Stimulated activated CD4-positive, alpha-beta T cell treated with anti-CD3 and anti-CD28 coated beads, Interleukin-4, amount 100 ng/mL, for 1 hour (primary cell): ENCODE measurements around the gene SLC1A7.

ENCODE experiments used
- DNase-seq: peaks from one replicate; pipeline ENCODE4 v3.0.0-alpha.2; 2020

SLC1A7 gene

DNA sequence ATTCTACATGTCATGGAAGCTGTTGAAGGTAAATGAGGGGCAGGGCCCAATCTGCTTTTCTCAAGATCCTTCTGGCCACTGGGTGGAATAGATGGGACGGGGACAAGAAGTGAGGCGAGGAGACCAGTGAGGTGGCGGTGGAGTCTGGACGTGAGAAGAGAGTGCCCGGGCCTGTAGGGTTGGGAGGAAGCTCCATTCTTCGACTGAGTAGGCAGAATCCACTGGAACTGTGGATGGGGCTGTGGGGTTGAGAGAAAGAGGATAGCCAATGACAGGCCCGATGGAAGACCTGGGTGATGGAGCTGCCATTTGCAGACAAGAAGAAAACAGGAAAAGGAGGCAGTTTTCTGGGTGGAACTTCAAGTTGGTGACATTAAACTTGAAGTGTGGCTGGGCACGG lies 10.3 kb downstream of the SLC1A7 start:
- DNase-seq = no peak

DNA sequence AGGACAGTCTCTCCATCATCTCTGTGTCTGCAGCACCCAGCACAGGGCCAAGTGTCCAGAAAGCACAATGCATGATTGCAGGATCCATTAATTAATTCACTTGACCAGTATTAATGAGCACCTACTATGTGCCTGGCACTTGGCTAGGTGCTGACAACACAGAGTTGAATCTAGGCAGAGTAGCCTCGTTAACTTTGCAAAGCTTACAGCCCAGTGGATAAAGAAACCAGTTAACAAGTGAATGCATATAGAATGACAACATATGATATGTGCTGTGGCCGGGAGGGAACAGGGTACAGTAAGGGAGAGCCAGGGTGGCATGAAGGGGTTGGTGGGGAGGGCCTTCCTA lies 10.9 kb downstream of the SLC1A7 start:
- no peak for DNase-seq

DNA sequence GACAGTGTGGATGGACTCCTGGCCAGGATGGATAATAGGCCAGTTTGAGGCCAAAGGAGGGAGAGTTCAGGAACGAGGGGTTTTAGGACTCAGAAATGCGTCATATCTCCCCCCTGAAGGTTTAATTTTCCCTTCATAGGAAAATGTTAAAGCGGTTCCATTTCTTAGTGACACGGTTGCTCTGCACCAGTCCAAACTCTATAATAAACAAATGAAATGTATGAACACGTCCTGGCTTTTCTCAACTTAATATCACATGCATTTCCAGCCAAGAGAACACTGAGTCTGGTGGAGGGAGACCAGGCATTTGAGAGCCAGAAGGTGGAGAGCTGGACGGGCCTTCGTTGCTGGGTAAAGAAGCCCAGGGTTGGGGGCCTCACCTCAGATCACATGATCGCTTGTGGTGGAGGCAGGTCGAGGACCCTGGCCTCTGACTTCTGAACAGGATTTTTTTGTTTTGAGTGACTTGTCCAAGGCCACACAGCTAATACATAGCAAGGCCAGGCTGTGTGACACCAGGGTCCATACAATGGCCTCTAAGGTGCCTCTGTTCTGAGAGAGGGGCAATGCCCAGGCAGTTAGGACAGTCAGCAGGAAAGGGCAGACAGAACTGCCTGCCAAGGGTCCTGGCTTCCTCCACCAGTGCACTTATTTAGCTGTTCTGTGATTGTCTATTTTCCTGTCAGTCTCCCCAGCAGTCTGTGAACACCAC lies 11.4 kb downstream of the SLC1A7 start:
- no peak for DNase-seq

DNA sequence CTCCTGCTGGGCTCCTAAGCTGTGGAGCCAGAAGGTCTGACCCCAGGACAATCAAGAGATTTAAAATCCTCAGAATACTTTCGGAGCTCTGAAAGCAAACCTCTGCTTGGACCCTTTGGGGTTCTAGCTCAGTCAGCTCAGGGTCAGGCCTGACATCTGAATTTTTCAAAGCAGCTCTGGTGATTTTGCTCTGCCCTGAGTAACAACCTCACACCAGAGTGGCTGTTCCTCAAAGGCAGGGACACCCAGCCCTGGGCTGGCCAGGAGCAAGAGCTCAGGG lies 11.9 kb downstream of the SLC1A7 start:
- no peak for DNase-seq

DNA sequence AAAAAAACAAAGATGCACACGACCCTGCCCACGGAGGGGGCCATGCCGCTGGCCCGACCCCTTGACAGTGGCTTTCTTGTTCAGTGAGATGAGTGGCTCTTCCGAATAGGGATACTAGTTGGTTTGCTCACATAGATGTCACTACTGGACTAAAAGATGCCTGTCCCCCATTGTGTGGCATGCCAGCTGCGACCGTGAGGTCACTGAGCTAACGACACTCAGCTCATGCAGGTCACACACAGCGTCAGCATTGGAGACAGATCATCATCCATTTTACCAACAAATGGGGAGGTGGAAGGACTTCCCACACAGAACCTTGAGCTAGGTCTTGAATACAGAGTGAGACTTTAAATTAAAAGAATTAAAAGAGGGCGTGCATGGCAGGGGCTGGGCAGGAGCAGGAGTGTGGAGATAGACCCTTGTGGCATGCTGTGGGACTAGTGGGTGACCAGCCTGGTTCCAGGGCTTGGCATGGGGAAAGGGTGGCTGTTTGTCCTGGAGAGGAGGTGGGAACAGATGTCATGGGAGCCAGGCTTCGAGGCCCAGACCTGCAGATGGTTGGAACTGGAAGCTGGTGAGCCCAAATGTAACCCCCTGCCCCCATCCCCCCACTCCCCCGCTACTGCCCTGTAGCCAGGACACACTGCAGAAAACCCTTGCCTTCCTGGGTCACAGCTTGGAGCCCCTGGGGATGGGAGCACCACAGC lies 12.4 kb downstream of the SLC1A7 start:
- no peak for DNase-seq

DNA sequence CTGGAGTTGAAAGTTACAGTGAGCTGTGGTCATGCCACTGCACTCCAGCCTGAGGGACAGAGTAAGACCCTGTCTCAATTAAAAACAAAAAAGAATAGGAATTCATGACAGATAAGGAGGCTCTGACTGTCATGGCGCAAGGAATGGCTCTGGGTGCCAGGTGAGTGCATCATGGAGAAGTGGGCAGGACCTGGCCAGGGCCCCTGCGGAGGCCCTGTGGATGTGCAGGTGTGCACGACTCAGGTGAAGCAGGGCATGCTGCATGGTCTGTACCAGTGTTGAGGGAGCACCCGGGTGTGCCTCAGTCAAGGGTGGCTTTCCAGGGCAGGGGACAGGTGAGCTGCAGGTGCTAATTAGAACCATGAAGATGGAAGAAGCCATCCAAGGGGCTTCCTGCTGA lies 14.0 kb downstream of the SLC1A7 start:
- DNase-seq = no peak

DNA sequence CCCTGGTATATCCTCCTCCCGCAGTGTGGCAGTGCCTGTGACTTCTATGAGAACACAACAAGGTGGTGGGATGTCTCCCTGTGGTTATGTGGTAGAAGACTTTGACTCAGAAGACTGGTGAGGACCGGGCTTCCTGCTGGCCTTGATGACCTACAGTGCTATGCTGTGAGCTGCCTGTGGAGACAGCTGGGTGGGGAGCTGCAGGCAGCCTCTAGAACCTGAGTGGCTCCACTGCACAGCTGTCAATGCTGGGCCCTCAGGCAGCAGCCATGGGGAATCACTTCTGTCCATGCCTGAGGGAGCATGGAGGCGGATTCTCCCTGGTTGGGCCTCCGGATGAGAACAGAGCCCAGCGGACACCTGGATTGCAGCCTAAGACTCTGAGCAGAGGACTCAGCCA lies 14.9 kb downstream of the SLC1A7 start:
- DNase-seq = no peak

DNA sequence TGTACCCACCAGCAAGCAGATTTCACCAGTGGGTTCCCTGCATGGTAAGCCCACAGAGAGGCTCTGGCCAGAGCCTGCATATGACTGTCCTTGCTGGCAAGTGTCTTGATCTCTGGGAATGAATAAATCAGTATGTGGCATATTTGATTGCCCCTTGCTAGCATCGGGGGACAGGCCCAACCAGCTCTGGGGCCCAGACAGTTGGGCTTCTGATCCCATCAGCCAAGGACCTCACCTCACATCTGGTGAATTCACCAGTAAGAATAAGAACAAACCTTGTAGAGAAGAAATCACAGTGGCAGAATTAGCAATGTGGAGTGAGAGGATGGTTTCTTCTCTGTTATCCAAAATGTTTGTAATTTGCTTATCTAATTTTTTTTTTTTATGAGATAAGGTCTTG lies 15.9 kb downstream of the SLC1A7 start:
- DNase-seq = no peak

DNA sequence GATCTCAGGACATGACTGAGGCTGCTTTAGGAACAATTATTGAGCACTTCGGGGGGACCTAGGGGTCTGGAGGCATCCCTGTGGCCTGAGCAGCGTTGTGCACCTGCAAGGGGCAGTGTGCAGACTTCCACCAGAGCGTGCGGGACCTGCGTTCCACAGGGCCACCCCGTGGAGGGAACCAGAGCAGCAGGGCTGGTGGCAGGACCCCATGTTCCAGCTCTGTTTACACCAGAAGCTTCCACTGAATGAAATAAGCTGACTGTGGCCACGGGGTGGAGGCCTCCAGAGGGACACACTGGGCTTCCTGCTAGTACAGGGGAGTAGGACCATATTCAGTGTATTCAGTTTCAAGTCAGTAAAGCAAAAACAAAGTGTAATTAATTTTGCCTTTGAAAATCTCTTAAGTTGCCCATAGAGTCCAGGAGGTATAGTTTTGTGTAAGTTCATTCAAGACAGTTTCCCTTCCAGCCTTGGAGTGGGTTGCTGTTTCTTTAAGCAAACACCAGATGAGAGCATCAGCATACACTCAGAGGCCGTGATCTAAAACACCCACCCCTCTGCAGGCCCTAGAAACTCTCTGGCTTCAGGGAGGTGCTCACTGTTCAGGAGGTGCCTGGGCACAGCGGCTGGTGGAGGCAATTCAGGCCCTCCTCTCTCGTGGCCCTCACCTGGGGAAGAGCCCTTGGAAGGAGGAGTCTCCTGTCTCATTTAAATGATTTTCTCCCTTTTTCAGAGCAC lies 16.6 kb downstream of the SLC1A7 start:
- no peak for DNase-seq

DNA sequence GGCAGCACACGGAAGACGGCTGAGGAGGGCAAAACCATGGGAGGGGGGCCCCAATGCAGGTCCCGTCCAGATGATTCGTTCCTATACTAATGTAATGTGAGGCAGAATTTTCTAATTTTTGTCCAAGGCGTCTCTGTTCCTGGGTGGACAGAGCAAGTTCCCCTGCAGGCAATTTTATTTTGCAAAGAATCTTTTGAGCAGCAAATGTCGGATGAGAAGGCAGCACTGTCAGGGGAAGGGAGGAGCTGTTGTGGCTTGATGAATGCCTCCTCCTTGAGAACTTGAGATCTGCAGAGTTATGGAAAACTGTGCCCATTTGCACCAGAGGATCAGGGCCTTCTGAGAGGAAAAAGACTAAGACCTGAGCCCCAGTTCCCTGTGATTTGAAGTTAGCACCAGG lies 17.3 kb downstream of the SLC1A7 start:
- no peak for DNase-seq

DNA sequence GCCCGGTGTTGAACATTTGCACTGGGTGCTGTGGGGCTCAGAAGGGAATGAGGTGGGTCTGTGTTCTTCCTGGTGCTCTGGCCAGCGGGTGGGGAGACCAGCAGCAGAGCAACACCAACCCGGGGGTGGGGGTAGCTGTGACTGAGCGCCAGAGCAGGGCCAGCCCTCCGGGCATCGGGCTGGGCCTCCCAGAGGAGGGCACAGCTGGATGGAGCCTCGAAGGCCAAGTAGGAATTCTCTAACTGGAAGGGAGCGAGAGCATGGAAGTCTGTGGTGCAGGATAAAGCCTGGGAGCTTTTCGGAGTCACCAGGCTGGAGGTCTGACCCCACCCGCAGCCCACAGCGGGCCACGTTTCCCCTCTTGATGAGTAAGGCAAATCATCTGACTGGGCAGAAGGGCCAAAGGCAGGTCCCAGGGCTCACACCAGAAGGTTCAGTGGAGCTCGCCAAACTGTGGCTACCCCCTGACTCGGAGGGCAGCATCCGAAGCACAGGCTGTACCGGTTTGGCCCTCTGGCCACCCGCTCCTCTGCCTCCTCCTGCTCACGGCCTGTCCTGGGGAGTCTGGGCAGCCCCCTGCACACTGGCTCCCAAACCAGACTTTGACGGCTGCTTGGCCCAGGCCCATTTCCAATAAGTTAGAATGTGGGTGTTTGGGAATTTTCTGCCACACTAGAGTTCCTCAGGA lies 18.8 kb downstream of the SLC1A7 start:
- DNase-seq = no peak

DNA sequence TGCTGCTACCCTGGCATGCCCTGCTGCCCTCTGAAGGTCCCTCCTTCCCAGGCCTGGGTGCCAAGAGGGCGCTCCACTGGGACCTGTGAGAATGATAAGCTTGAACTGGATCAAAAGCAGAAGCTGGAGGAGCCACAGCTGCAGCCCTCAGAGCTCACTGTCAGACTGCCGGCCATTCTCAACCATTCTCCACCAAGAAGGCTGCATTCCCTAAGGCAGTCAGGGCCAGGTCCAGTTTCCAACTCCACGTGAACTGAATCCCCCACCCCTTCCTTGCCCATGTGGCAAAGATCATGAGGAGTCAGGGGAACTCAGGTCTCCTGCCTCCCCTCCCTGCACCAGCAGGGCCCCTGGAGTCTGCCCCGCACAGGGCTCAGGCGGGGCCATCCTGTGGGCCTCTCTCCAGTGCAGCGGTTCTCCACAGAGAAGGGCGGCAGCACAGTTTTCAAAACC lies 19.5 kb downstream of the SLC1A7 start:
- DNase-seq = no peak

DNA sequence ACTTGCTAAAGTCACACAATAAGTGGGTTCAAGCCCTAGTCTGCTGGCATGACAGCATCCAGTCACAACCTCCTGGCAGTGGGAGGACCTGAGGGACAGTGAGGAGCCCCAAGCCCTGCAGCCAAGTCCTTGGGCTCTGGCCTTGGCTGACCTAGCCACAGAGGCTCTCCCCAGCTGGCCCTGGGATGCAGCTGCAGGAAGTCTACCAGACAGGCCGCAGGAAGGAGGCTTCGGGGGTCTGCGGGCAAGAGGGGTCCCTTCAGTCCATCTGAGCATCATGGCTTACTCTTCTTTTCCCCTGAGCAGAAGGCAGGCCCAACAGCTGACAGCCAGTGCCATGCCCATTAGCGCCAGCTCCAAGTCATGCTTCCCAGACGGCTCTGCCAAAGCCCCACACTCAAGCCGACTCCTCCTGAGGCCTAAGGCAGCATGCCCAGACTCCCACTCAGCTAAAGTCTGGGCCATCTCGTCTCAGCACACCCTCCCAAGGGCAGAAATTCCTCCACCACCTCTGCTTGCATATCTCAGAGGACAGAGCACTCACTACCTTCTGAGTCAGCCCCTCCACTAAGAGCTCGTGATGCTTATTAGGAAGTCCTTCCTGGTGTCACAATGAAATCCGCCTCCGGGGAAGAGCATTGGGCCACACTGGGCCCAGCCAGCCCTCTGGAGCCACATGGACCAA lies 20.1 kb downstream of the SLC1A7 start:
- no peak for DNase-seq

DNA sequence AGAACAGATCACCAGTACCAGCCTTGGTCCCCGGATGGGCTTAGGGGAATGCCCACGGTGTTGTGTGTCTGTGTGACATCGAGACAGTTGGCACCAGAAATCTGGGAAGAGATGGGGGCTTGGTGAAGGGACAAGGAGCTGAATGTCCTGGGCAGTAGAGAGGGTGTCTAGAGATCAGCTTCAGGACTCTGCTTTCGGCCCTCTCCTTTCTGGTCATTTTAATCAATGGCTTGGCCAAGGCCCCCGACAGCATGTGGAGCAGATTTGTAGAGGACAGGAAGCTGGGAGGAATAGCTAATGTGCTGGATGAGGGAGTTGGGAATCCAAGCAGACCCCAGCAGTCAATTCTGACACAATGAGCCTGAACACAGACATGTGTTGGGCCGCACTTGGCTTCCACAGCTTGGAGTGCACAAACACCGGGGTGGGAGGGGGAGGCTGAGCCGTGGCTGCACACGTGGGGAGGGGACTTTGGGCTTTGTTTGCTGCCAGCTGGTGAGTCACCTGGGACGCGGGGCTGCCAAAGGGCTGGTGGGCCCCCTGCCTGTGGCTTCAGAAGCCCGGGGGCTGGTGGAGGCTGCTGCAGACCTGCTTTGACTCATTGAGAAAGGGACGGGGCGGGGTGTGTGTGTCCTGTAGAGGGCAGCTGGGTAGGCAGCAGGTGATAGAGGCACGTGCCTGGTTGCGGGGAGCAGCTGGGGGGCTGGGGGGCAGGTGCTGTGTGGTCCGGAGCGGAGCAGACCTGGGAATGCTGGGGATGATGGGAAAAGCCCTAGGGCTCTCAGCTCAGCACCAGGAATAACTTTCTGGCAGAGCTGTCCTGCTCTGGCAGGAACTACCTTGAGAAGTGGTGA lies 20.9 kb downstream of the SLC1A7 start:
- DNase-seq = no peak

DNA sequence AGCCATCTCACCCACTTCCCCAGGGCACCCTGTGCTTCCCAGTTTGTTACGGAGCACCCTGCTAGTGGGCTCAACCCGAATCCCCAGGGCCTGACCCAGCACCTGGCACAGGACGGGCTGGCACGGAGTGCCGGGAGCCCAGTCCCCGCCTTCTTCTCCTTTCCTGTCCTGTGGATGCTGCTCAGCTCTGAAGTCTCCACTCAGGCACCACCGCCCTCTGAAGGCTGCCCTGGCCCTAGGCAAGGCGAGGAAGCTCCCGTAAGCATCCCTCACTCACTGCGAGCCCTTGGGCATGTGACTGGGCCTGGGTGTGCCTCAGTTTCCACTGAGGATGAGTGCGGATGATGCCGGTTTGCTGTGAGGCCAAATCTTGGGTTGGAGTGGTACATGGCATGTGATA lies 21.8 kb downstream of the SLC1A7 start:
- no peak for DNase-seq

DNA sequence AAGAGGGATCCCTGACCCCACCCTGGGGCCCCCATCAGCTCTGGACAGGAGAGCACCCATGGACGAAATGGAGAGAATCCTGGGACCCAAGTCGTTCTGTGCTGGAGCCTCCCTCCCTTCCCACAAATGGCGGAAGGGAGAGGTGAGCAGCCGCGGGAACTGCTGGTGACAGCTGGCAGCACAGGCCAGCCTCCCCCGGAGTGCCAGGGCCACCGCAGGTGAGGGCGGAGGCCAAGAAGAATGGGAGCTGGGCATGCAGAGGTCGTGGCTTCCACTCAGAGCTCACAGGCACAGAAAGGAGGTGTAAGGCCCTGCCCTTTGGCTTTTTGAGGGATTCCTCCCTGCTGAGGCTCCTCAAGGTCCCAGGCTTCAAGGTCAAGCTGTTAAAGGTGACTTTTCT lies 24.6 kb downstream of the SLC1A7 start:
- DNase-seq = no peak

DNA sequence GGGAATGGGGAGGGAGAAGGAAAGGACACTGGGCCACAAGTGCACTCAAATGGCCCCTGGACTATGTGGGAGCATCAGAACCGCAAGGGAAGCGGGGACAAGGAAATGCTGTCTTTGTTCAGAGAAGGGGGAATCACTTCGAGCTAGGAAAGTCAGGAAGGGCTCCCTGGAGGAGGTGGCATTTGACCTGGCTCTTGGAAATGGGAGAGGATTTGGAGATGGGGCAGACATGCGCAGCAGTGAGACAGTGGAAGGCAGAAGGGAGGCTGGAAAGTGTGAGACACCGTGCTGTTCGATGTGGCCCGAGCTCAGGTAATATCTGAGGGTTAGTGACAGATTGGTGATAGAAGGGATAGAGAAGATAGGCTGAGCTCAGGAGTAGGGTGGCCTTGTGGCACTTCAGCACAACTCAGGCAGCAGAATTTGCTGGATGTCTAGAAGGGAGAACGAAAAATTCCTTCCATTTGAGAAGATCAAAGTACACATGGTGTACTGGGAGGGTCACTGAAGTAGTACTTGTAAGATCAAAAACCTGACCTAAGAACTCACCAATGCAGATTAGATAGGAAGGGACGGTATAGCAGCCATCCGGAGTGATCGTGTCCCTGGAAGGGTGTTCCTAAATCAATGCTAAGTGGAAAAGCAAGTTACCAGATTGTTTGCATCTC lies 25.4 kb downstream of the SLC1A7 start:
- DNase-seq = no peak

DNA sequence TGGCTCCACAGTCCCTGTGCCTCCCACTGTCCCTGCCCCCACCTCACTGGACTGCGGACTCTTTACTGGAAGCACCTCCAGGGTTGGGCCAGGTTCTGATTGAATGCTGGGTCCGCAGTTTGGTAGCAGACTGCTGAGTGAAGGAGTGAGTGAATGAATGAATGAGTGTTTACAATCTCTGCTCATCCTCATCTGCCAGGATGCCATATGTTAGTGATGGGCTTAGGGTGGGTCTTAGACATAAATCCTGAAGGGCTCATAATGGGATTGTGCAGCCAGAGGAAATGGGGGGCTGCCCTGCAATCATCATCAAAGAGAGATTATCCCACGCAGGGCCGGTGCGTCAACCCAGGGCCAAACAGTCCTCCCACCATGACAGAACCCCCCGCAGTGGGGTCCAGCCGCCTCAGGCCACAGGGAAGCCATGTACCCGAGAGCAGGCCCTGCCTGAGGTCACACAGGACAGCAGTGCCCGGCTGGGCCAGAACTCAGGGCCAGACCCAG lies 26.1 kb downstream of the SLC1A7 start:
- DNase-seq = no peak

DNA sequence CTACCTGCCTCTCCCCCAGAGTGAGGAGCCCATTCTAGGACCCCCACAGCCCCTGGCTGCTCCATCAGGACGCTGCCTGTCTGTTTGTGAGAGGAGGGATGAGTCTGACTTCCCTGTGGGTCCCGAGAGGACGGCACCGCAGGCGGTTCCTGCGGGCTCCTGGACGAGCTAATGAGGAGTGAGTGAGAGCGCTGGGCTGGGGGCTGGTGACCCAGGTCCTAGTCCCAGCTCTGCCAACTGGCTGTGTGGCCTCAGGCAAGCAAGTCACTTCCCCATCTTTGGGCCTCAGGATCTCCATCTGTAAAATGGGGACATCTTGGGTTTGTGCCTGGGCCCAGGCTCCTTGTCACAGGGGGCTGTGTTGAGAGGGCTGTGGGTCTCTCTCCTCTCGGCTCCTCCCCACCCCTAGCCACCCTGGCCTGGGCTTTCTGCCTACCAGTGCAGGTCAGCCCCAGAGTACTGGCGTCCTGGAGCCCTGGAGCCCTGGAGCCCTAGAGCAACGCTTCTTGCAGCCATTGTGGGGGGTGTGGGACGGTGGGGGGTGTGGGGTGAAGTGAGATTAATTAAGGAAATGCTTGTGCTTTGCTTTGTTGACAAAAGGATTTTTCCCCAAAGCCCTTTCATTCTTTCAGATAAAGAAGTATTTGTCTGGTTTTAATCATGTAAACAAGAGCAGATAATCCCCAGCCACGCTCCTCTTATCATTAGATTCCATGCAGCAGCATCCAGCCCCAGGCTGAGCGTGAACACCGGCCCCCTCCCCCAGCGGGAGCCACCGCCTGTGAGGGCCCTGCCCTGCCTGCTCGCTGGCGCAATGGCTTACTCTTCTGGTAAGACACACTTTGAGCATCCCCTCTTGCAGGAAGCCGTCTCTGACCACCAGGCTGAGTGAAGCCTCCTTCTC lies 26.8 kb downstream of the SLC1A7 start:
- DNase-seq = no peak
